H1 (cell line): ENCODE results near the gene MYCBP2. TPM values are rescaled to one million over a fixed set of nuclear protein-coding genes. Genes with fewer than 3 reads are reported as not detected.

ENCODE experiments used
- CTCF ChIA-PET: fragments of 300-600 bp; sonication (Branson Sonifier 250); formaldehyde crosslinking; loops from one replicate; lab custom pipeline; 2021; ENCODE audit not compliant: partially characterized antibody; lab: Charles Lee
- POLR2A ChIA-PET: fragments of 300-600 bp; sonication (Branson Sonifier 250); formaldehyde crosslinking; loops from one replicate; lab custom pipeline; 2021; ENCODE audit warnings: inconsistent platforms; ENCODE audit not compliant: partially characterized antibody; lab: Charles Lee
- DNase-seq, 2 experiments: peaks; one replicate each; pipeline versions ENCODE4 v3.0.0 to v3.0.0-alpha.2; 2010 to 2022; ENCODE audit warnings: low spot score in 2 of 2, low read depth in 1 of 2, mixed read lengths in 1 of 2
- FAIRE-seq: peaks from 2 replicates; lab custom pipeline; 2011; peaks lifted over from hg19 to GRCh38; lab: Jason Lieb, UNC
- H2AFZ ChIP-seq: 2 replicates; pipeline ENCODE4 v1.8.1; 2012; ENCODE audit warnings: low read length, inconsistent platforms
- H2AK5ac ChIP-seq: 2 replicates; pipeline ENCODE4 v1.6.1; 2013; ENCODE audit warnings: low read depth, low read length
- H2BK120ac ChIP-seq: replicated peaks from 2 replicates; pipeline ENCODE3; 2013; ENCODE audit warnings: low read depth, low read length, inconsistent platforms
- H2BK12ac ChIP-seq: 2 replicates; pipeline ENCODE4 v1.6.1; 2013; ENCODE audit warnings: low read depth, low read length
- H2BK15ac ChIP-seq: 2 replicates; pipeline ENCODE4 v1.6.1; 2013; ENCODE audit warnings: low read length
- H2BK20ac ChIP-seq: 2 replicates; pipeline ENCODE4 v1.6.1; 2013; ENCODE audit warnings: low read length
- H2BK5ac ChIP-seq: 2 replicates; pipeline ENCODE4 v1.6.1; 2013; ENCODE audit warnings: low read depth, low read length
- H3K14ac ChIP-seq: 2 replicates; pipeline ENCODE4 v1.6.1; 2013; ENCODE audit warnings: inconsistent platforms; ENCODE audit not compliant: insufficient read length
- H3K18ac ChIP-seq: 2 replicates; pipeline ENCODE4 v1.6.1; 2013; ENCODE audit warnings: low read length; ENCODE audit errors: extremely low read depth
- H3K23ac ChIP-seq: 2 replicates; pipeline ENCODE4 v1.6.1; 2013; ENCODE audit warnings: inconsistent platforms; ENCODE audit not compliant: insufficient read length
- H3K23me2 ChIP-seq: 2 replicates; pipeline ENCODE4 v1.6.1; 2013; ENCODE audit warnings: low read depth, low read length
- H3K27ac ChIP-seq: 2 replicates; pipeline ENCODE4 v1.6.1; 2011; ENCODE audit warnings: low read depth, low read length, inconsistent platforms
- H3K27me3 ChIP-seq, 4 experiments: replicated peaks in 1 of 4; 1 replicate in 1 of 4; 2 replicates in 3 of 4; pipeline versions ENCODE4 v1.6.1 to v1.8.1; 2011 to 2013; ENCODE audit warnings: low read length in 3 of 4, mild to moderate bottlenecking in 3 of 4, inconsistent platforms in 2 of 4, mixed read lengths in 2 of 4, moderate library complexity in 1 of 4; ENCODE audit not compliant: control insufficient read depth in 3 of 4, insufficient read depth in 3 of 4; ENCODE audit errors: extremely low read depth in 1 of 4
- H3K36me3 ChIP-seq, 4 experiments: 2 replicates each; pipeline versions ENCODE4 v1.6.1 to v1.8.1; 2011 to 2013; ENCODE audit warnings: mild to moderate bottlenecking in 4 of 4, low read length in 3 of 4, moderate library complexity in 2 of 4, control low read depth in 1 of 4, inconsistent platforms in 1 of 4; ENCODE audit not compliant: insufficient read depth in 4 of 4, control insufficient read depth in 2 of 4
- H3K4ac ChIP-seq: replicated peaks from 2 replicates; pipeline ENCODE3; 2013; ENCODE audit warnings: low read length, low read depth, mixed read lengths, inconsistent platforms; ENCODE audit not compliant: insufficient read length
- H3K4me1 ChIP-seq, 4 experiments: replicated peaks in 1 of 4; 1 replicate in 1 of 4; 2 replicates in 3 of 4; pipeline versions ENCODE4 v1.6.1 to v1.8.1; 2011 to 2013; ENCODE audit warnings: low read length in 3 of 4, inconsistent platforms in 2 of 4, mixed read lengths in 1 of 4; ENCODE audit not compliant: insufficient read depth in 4 of 4, control insufficient read depth in 3 of 4
- H3K4me2 ChIP-seq, 2 experiments: 2 replicates each; pipeline versions ENCODE4 v1.6.1 to v1.8.1; 2011 to 2013; ENCODE audit warnings: low read depth in 2 of 2, low read length in 2 of 2, control low read depth in 1 of 2, inconsistent platforms in 1 of 2, mild to moderate bottlenecking in 1 of 2; ENCODE audit not compliant: insufficient read depth in 1 of 2
- H3K4me3 ChIP-seq, 4 experiments: fragments of 200-600, 300-600 bp in 1 of 4; sonication (generic), shearing (Covaris generic), sonication (Bioruptor Twin) in 1 of 4; 2 replicates each; pipeline versions ENCODE4 v1.5.1 to v1.8.1; 2011 to 2016; ENCODE audit warnings: low read length in 4 of 4, low read depth in 3 of 4, control low read depth in 2 of 4, inconsistent platforms in 2 of 4, mild to moderate bottlenecking in 2 of 4, mixed read lengths in 1 of 4, moderate library complexity in 1 of 4; ENCODE audit not compliant: insufficient read depth in 2 of 4; ENCODE audit errors: extremely low read depth in 1 of 4
- H3K56ac ChIP-seq: replicated peaks from 2 replicates; pipeline ENCODE3; 2013; ENCODE audit warnings: low read depth, mild to moderate bottlenecking, mixed read lengths, low read length, inconsistent platforms; ENCODE audit not compliant: insufficient read length
- H3K79me1 ChIP-seq: 2 replicates; pipeline ENCODE4 v1.6.1; 2013; ENCODE audit warnings: low read depth, low read length, control low read depth
- H3K79me2 ChIP-seq, 2 experiments: 2 replicates each; pipeline versions ENCODE4 v1.6.1 to v1.8.1; 2012 to 2013; ENCODE audit warnings: low read length in 2 of 2, mild to moderate bottlenecking in 2 of 2, inconsistent platforms in 1 of 2; ENCODE audit not compliant: insufficient read depth in 2 of 2, control insufficient read depth in 1 of 2
- H3K9ac ChIP-seq, 4 experiments: replicated peaks in 1 of 4; 1 replicate in 1 of 4; 2 replicates in 3 of 4; pipeline versions ENCODE4 v1.6.1 to v1.8.1; 2011 to 2013; ENCODE audit warnings: low read depth in 3 of 4, low read length in 3 of 4, control low read depth in 2 of 4, mild to moderate bottlenecking in 2 of 4, moderate library complexity in 2 of 4, inconsistent platforms in 1 of 4; ENCODE audit errors: extremely low read depth in 1 of 4
- H3K9me3 ChIP-seq, 2 experiments: 2 replicates each; pipeline versions ENCODE4 v1.6.1 to v1.8.1; 2012 to 2013; ENCODE audit warnings: mild to moderate bottlenecking in 2 of 2, moderate library complexity in 2 of 2, control low read depth in 1 of 2, inconsistent platforms in 1 of 2, low read depth in 1 of 2, low read length in 1 of 2, mixed read lengths in 1 of 2; ENCODE audit not compliant: insufficient read depth in 2 of 2
- H4K20me1 ChIP-seq, 2 experiments: replicated peaks in 1 of 2; 2 replicates each; pipeline versions ENCODE3 to v1.8.1; 2011 to 2013; ENCODE audit warnings: inconsistent platforms in 2 of 2, low read length in 2 of 2, mild to moderate bottlenecking in 1 of 2; ENCODE audit not compliant: insufficient read depth in 2 of 2, control insufficient read depth in 1 of 2
- H4K5ac ChIP-seq: 2 replicates; pipeline ENCODE4 v1.6.1; 2013; ENCODE audit warnings: low read length, low read depth, mixed read lengths, inconsistent platforms; ENCODE audit not compliant: insufficient read length
- H4K8ac ChIP-seq: 2 replicates; pipeline ENCODE4 v1.8.0; 2013; ENCODE audit warnings: mild to moderate bottlenecking, moderate library complexity, low read length, inconsistent platforms; ENCODE audit not compliant: insufficient read depth; ENCODE audit errors: extremely low read depth
- H4K91ac ChIP-seq: replicated peaks from 2 replicates; pipeline ENCODE3; 2013; ENCODE audit warnings: low read length, mixed read lengths, inconsistent platforms; ENCODE audit not compliant: insufficient read length
- HDAC6 ChIP-seq: IDR thresholded peaks from one replicate; pipeline ENCODE4 v1.7.1; 2012; ENCODE audit warnings: low read depth, mild to moderate bottlenecking, inconsistent platforms, low read length, moderate library complexity
- KDM4A ChIP-seq: IDR thresholded peaks from one replicate; pipeline ENCODE4 v1.7.1; 2012; ENCODE audit warnings: low read depth, mild to moderate bottlenecking, moderate library complexity, low read length, inconsistent platforms; ENCODE audit not compliant: severe bottlenecking
- SIX5 ChIP-seq: IDR thresholded peaks from 2 replicates; pipeline ENCODE4 v1.6.1; 2011; ENCODE audit warnings: mild to moderate bottlenecking, low read depth, low read length
- WGBS, 2 experiments: shearing (Covaris generic) in 1 of 2; methylation state at CpG; one replicate each; pipeline versions ENCODE4 v1.1.6 to v1.1.7; 2013 to 2015; ENCODE audit warnings: low lambda C conversion rate in 2 of 2, mixed read lengths in 2 of 2, inconsistent platforms in 1 of 2, low coverage in 1 of 2, missing lambda C conversion rate in 1 of 2; ENCODE audit not compliant: insufficient replicate concordance in 2 of 2, insufficient coverage in 1 of 2, insufficient read length in 1 of 2; ENCODE audit errors: extremely low coverage in 1 of 2, missing lambda C conversion rate in 1 of 2; 5-methylcytosine and 5-hydroxymethylcytosine counted together
- polyA plus RNA-seq, 7 experiments: library from polyadenylated mRNA; depleted of rRNA in 3 of 7; stranded (reverse) in 5 of 7; unstranded in 2 of 7; fragments of >200 nt in 5 of 7; fragments of 200-250 nt in 2 of 7; gene quantifications; 1 replicate in 5 of 7; 2 replicates in 1 of 7; 4 replicates in 1 of 7; pipeline versions ENCODE4 v1.2.1 to v1.2.3, GENCODE V29; 2011 to 2013; ENCODE audit warnings: missing spikeins in 2 of 7, mixed read lengths in 2 of 7
- total RNA-seq: library from RNA; stranded (reverse); fragmentation: NEBNext Ultra II Directional; extraction: Animal tissue kit (Norgen Biotek cat#: 25700); gene quantifications from 2 replicates; pipeline ENCODE4 v1.2.1, GENCODE V29; 2021

MYCBP2 gene
- total and polyA plus RNA-seq, 2 of the 8 experiments (the other 6 are each of a cell fraction or from before 2014, with no cell fraction given), result 19.0 to 52.1 TPM

DNA sequence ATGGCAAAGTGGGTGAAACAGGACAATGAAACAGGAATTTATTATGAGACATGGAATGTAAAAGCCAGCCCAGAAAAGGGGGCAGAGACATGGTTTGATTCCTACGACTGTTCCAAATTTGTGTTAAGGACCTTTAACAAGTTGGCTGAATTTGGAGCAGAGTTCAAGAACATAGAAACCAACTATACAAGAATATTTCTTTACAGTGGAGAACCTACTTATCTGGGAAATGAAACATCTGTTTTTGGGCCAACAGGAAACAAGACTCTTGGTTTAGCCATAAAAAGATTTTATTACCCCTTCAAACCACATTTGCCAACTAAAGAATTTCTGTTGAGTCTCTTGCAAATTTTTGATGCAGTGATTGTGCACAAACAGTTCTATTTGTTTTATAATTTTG is 326.4 kb downstream of the MYCBP2 start:
- no peaks in the 10 kb centered on the region for H4K20me1 ChIP-seq
- no peak overlapping the region for H4K8ac ChIP-seq
- H3K4ac ChIP-seq, result no peak overlapping the region
- no peak overlapping the region for H2AK5ac ChIP-seq
- no peak overlapping the region for H3K4me3 ChIP-seq
- WGBS, 2 experiments, result 90% methylated on average over 1 of the region's 1 CpG; no CpG with 5 or more reads in 1 of the 2 experiments
- H3K18ac ChIP-seq, result no peak overlapping the region
- H3K27ac ChIP-seq, result no peak overlapping the region
- DNase-seq, result no peak
- no peak overlapping the region for H2BK5ac ChIP-seq
- H3K9ac ChIP-seq, result no peak overlapping the region
- no peaks in the 10 kb centered on the region for H3K23me2 ChIP-seq
- POLR2A ChIA-PET, result interaction anchor here (1.5 to 1.6 kb wide), 2 partner anchors 8 to 12 kb away, joined by 4 to 8 read pairs; partner anchors contain the start of gene CLN5
- H3K79me2 ChIP-seq, result no peaks in the 10 kb centered on the region
- H3K79me1 ChIP-seq, result no peaks in the 10 kb centered on the region; the same call in 1 of the 2 replicates
- H3K4me1 ChIP-seq, result no peaks in the 10 kb centered on the region
- H2BK20ac ChIP-seq, result no peak overlapping the region
- H3K14ac ChIP-seq, result no peak overlapping the region
- no peak for FAIRE-seq
- no peak overlapping the region for H4K91ac ChIP-seq
- no peak overlapping the region for H4K5ac ChIP-seq
- no peak overlapping the region for H3K23ac ChIP-seq
- peaks cover 3 to 15% (median 7%) of the 10 kb centered on the region in 4 experiments; a peak in 6 of 8 replicates for H3K36me3 ChIP-seq
- H2BK15ac ChIP-seq, result no peak overlapping the region
- H2BK120ac ChIP-seq, result no peak overlapping the region
- no peak for TF ChIP-seq HDAC6
- no peak for TF ChIP-seq KDM4A
- TF ChIP-seq SIX5, result no peak
- TF ChIP-seq, all 59 proteins: peak for 0
- Histone ChIP-seq H3K9me3 (no peaks in the 10 kb centered on the region), H3K27me3 (no peaks in the 10 kb centered on the region), H2AFZ (no peak overlapping the region), H2BK12ac (no peak overlapping the region), H3K4me2 (no peak overlapping the region), H3K56ac (no peak overlapping the region)
- CTCF ChIA-PET, result interaction anchor here (1.0 to 4.7 kb wide), 5 partner anchors 9 to 55 kb away, joined by 3 to 21 read pairs (median 8); no protein-coding TSS in a partner anchor

Other genes starting within 250 kb of the MYCBP2 start
- gene SCEL, start 208.6 kb upstream of the MYCBP2 start, total RNA-seq, result not detected in 2 replicates
- not detected in 2 replicates for gene SCEL, start 208.6 kb upstream of the MYCBP2 start, polyA plus RNA-seq (2011; rRNA removed)